ENCODE measurements around the gene RFC3. TPM values are rescaled to one million over a fixed set of nuclear protein-coding genes. Genes with fewer than 3 reads are reported as not detected.

The RFC3 gene
- total RNA-seq, 1 experiment from 2014 or later: 38.2 TPM

- H3K4me1 ChIP-seq (ENCODE audit: control insufficient read depth in 1 of 2, insufficient read depth in 2 of 2, low read length in 2 of 2): no peaks in the 10 kb centered on the region
- ATAC-seq (no peak), DNase-seq (ENCODE audit: low read depth, low spot score) (no peak)
- intact Hi-C loops (cut with micrococcal nuclease): no loop called here
- RAD21 ChIA-PET (ENCODE audit: low non-redundant PET in 1 of 2, low total read pairs in 2 of 2, uncharacterized antibody in 2 of 2, unreplicated experiment in 2 of 2): no interaction called here
- BruUV-seq (replicated peaks): no TSS peak
- no peaks in the 10 kb centered on the region for H3K9me3 ChIP-seq (ENCODE audit: control insufficient read depth in 1 of 2, insufficient read depth in 1 of 2, low read depth in 1 of 2, low read length in 2 of 2)
- no peaks in the 10 kb centered on the region for H4K20me1 ChIP-seq (ENCODE audit: insufficient read depth)
- no peak overlapping the region for H3K4me2 ChIP-seq (ENCODE audit: low read length)
- H3K79me2 ChIP-seq (ENCODE audit: insufficient read depth, low read length): no peaks in the 10 kb centered on the region; the same call in 1 of the 2 replicates
- H3K36me3 ChIP-seq (ENCODE audit: control insufficient read depth in 1 of 2, insufficient read depth in 2 of 2, low read length in 2 of 2): peaks cover 8 to 22% of the 10 kb centered on the region in 2 experiments; a peak in 2 of 4 replicates
- H3K27ac ChIP-seq (ENCODE audit: low read depth, low read length): no peak overlapping the region
- no peak overlapping the region for H2AFZ ChIP-seq (ENCODE audit: low read depth, low read length, poor library complexity, severe bottlenecking)
- TF ChIP-seq JUND (IDR thresholded peaks at IDR 0.05) (no peak), EZH2 (IDR thresholded peaks at IDR 0.05) (no peak), POLR2A (IDR thresholded peaks at IDR 0.05; ENCODE audit: borderline replicate concordance, extremely low read depth, insufficient read depth, insufficient read length) (no peak), ZFX (IDR thresholded peaks at IDR 0.05) (no peak), CBX3 (IDR thresholded peaks at IDR 0.05; ENCODE audit: low read depth) (no peak), CEBPB (IDR thresholded peaks at IDR 0.05; ENCODE audit: low read depth) (no peak), ELF1 (IDR thresholded peaks at IDR 0.05; ENCODE audit: borderline replicate concordance, low read depth) (no peak), SIN3A (IDR thresholded peaks at IDR 0.05; ENCODE audit: low read depth) (no peak), ZNF274 (IDR thresholded peaks at IDR 0.05; ENCODE audit: low read depth, low read length) (no peak), REST (IDR thresholded peaks at IDR 0.05; ENCODE audit: low read depth) (no peak), SRF (IDR thresholded peaks at IDR 0.05; ENCODE audit: low read depth) (no peak)
- no peak overlapping the region for H3K4me3 ChIP-seq (replicated peaks in 1 of 2; ENCODE audit: low read depth in 1 of 2, low read length in 2 of 2)
- POLR2A ChIA-PET: no interaction called here
- H3K9me2 ChIP-seq (ENCODE audit: insufficient read depth): no peaks in the 10 kb centered on the region
- H3K9ac ChIP-seq (ENCODE audit: low read length): no peak overlapping the region
- H3K27me3 ChIP-seq (ENCODE audit: insufficient read depth, low read length): no peaks in the 10 kb centered on the region
- CTCF ChIA-PET: no interaction called here
Measured at GRCh38 chr13:33845572-33846302, 27.8 kb downstream of the RFC3 start.
